NCI-H1436 treated with DMSO at 0.1 percent for 48 hours (cell line): ENCODE data around the gene ARL4C.

Experiments used
- DNase-seq: peaks from one replicate; lab custom pipeline; 2025; lab: John Stamatoyannopoulos, UW

The ARL4C gene

DNA sequence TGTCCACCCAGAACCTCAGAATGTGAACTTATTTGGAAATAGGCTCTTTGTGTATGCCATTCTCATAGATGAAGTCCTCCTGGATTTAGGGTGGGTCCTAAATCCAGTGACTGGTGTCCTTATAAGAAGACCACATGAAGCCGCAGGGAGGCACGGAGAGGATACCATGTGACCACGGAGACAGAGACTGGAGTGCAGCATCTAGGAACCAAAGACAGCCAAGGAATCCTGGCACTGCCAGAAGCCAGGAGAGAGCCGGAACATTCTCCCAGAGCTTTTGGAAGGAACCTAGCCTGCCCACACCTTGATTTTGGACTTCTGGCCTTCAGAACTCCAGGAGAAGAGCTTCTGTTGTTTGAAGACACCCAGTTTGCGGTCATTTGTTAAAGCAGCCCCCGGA is 49.7 kb downstream of the ARL4C start:
- no peak for DNase-seq

DNA sequence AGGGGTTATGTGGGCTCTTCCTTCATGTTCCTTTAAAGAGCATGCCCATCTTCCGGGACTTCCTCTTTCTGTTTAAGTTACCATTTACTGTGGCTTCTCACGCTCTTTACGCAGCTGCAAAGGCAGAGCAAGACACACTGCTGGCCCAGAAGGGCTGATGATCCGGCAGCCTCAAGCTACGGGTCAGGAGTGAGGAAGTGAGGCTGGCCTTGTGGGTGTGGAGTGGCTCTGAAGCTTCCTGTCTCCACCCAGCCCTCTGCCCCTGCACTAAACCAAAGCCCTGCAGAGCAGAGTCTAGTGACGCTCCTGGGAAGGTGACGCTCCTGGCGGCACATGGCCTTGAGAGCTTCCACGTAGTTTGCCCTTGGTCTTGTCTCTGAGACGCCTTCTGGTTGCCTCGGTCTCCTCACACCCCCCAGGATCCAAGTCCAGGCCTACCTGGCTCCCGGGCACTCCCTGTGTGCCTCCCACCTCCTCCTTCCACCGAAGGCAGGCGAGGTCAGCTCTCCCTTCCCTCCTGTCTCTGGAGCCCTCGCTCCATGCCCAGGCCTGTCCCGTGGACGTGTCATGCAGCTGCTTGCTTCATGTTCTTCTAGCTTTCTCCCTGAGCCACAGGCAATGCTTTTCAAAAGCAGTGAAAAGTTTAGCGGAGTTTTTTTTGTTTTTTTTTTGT is 50.3 kb downstream of the ARL4C start:
- no peak for DNase-seq

DNA sequence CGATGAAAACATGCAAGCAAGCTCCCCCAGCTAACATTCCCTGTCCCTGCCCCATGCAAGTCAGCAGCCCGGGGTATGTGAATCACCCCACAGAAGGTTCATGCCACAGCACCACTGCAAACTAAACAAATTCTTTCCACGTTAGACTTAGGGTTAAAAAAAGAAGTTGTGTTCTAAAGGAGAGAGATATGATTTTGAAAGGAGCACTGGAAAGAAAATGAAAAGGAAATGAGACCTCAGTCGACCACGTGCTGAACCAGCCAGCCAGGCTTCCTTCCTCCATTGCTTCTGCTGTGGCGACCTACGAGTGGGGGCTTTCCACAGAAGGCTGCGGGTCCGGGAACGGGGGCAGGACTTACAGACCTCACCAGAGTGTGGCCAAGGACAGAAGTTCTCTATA is 52.0 kb downstream of the ARL4C start:
- DNase-seq: no peak

DNA sequence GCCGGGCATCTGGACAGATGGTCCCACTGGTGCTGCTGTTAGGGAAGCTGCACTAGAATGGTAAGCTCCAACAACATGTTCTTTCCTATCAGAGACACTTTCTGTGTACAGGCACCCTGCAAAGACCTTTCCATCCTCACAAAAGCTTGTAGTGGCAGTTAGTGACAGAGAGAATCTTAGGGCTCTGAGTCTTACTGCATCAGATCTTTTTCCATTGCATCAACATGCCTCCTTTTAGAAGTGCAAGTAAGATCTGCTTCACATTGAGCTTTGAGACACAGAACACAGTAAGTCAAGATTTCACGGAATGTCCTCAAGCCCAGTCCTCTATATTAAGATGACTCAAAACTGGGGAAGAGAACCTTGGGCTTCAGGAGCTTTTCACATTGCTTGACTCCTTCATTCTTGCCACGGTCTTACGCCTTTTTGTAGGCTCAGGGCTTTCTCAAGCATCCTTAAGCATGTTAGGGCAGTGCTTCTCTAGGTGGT is 52.6 kb downstream of the ARL4C start:
- DNase-seq: no peak
